Endothelial cell of hepatic sinusoid (primary cell): Measurements from ENCODE around the gene MCTP1.

ENCODE experiments used
- in situ Hi-C: cut with HindIII; loops from 2 replicates; pipeline ENCODE4 v1.10.0; 2017; ENCODE audit warnings: low sequenced_read_pairs

Gene MCTP1

DNA sequence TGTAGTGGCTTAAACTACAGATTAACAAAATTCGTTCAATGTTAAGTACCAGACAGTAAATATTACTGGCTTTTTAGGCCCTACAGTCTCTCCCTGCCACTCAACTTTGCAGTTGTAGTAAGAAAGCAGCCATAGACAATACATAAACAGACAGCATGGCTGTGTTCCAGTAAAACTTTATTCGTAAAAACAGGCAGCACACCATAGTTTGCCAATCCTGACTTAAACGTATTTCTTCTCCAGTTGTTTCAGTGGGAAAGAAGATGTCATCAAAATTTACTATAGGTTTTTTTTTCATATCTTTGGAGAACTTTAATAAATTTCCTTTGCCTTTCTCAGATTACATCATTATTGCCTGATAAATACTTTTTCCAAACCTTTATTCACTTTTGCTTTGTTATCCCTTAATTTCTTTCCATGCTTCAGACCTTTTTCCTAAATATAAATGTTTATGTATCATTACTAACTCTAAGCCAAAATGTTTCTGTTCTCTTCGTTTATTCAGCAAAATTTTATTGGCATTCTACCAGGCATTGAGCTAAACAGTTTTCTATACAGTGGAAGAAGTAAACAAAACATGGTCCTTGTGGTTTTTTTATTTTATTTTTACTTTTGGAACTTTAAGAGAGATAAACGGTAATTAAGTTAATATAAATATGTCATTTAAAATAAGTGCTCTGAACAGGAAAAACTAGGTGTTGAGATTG is 601.9 kb downstream of the MCTP1 start:
- in situ Hi-C loops = no loop called here

DNA sequence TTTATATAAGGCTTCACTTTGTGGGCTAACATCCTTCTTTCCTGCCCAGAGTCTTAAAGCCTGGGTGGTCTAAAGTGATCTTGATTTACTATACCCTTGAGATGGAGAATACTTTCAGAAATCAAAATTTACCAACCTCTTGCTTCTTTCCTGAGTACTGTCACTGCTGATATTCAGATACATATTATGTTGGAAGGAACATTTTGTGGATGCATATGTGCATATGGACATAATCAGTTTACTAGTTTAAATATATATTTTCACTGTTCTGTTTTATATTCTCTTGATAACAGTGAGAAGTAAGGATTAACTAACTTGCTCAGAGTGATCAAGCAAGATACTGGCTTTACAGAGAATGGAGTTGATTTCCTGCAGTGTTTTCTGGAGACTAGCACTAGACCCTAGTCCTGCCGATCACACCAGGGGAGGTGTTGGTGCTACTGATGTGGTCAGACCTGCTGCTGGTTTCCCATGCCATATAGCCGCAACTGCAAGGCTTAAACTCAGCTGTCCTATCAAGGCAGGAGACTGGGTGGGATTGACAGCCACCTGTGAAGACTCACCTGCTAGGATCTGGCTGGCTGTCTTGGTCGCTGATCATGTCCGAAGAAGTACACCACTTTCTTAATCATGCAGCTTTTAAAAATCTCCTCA is 608.8 kb downstream of the MCTP1 start:
- in situ Hi-C loops = no loop called here

DNA sequence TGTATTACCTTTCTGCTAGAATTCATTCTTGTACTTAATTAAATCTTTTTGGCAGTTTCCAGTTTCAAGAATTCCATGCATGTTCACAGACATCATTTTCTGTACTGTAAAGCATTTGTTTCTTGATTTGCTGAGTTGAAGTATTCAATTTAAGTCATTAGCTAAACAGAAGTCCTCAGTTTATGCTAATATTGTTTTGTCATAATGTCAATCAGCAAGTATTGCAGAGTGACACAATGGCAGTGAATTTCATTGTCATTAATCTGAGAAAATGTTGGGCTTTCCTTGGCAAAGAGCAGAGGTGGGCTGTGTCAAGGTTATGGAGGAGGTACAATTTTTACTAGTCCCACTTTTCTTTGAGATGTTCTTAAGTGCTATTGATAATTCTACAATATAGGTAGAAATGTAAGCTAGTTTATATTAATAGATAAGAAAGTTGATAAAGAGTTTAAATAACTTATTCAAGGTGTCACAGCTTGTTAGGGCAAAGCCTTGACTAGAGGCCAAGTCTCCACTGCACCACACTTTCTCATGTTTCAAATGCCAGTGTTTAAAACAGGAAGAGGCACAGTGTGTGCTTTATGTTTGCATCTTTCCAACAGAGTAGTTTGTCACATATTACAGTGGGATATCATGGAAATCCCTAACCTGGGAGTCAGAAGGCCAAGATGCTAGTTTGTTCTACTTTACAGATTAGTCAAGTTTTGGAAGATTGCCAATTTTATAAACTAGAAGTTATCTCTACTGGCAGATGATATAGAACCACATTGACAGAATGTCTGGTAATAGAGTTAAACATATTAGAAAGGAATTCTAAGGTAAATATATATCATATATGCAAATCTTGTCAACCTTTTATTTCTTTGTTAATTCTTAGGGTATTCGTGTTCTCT is 610.2 kb downstream of the MCTP1 start:
- in situ Hi-C loops = no loop called here

- in situ Hi-C loops = no loop called here
These were observed 612.1 kb downstream of the MCTP1 start for GRCh38 chr5:94672746-94673145.

DNA sequence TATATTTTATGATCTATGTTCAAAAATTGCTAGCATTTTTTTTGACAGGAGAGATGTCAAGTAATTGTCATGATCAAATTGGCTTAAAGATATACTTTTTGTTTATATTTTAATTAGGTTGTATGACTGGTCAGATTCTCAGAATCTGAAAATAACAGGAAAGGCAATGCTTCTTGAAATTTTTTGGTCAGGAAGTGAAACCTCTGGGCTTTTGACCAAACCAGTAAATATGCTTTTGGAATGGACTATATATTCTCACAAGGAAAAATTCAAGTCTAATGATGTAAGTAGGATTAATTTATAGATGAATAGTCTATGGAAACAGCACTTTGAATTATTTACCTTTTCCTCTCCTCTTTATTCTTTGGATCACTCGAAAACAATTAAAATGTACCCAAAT is 614.2 kb downstream of the MCTP1 start:
- in situ Hi-C loops = no loop called here

DNA sequence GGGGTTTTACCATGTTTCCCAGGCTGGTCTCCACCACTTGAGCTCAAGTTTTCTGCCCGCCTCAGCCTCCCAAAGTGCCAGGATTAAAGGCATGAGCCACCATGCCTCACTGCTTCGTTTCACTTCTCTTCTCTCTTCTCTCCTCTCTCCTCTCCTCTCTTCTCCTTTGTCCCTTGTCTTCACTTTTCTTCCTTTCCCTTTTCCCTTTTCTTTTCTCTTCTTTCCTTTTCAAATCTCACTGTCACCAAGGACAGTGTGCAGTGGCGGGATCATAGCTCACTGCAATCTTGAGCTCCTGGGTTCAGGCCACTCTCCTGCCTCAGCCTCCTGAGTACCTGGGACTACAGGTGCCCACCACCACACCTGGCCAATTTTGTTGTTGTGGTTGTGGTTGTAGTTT is 617.0 kb downstream of the MCTP1 start:
- in situ Hi-C loops = no loop called here

GRCh38 chr5:94661086-94661485 is 623.8 kb downstream of the MCTP1 start:
- in situ Hi-C loops = no loop called here

GRCh38 chr5:94660506-94660905 is 624.4 kb downstream of the MCTP1 start:
- in situ Hi-C loops = no loop called here

- in situ Hi-C loops = no loop called here
These were observed 626.6 kb downstream of the MCTP1 start for GRCh38 chr5:94658272-94658671.
